Measurements from ENCODE around the gene TXNDC9.
"Not testable (repeated sequence)": the region's sequence is repeated elsewhere in the genome, so short reads cannot be mapped to it uniquely, and the experiment has no call there.

TXNDC9 gene

DNA sequence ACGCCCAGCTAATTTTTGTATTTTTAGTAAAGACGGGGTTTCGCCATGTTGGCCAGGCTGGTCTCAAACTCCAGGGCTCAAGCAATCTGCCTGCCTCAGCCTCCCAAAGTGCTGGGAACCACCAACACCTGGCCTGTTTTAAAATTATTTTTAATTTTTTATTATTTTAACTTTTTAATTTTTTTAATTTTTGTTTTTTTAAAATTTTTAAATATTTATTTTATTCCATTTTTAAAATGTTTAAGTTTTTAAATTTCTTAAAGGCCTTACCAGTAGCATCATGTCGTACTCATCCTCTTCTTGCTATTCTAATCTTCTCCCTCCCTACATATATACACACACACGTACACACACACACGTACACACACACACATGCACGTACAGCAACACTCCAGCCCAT is 36.6 kb downstream of the TXNDC9 start:
- TF ChIP-seq, protein P1, sequence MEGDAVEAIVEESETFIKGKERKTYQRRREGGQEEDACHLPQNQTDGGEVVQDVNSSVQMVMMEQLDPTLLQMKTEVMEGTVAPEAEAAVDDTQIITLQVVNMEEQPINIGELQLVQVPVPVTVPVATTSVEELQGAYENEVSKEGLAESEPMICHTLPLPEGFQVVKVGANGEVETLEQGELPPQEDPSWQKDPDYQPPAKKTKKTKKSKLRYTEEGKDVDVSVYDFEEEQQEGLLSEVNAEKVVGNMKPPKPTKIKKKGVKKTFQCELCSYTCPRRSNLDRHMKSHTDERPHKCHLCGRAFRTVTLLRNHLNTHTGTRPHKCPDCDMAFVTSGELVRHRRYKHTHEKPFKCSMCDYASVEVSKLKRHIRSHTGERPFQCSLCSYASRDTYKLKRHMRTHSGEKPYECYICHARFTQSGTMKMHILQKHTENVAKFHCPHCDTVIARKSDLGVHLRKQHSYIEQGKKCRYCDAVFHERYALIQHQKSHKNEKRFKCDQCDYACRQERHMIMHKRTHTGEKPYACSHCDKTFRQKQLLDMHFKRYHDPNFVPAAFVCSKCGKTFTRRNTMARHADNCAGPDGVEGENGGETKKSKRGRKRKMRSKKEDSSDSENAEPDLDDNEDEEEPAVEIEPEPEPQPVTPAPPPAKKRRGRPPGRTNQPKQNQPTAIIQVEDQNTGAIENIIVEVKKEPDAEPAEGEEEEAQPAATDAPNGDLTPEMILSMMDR (IDR thresholded peaks at IDR 0.05): no peak
- H3K27me3 Mint-ChIP-seq (ENCODE audit: low read depth, poor library complexity): peaks cover 7% of the 10 kb centered on the region
- H3K4me1 Mint-ChIP-seq: no peaks in the 10 kb centered on the region
- H3K9me3 Mint-ChIP-seq: no peaks in the 10 kb centered on the region
- DNase-seq: no peak
- H3K36me3 Mint-ChIP-seq (ENCODE audit: low read depth): peaks cover 53% of the 10 kb centered on the region
- H3K4me3 Mint-ChIP-seq: no peak overlapping the region
- H3K27ac Mint-ChIP-seq: no peak overlapping the region

DNA sequence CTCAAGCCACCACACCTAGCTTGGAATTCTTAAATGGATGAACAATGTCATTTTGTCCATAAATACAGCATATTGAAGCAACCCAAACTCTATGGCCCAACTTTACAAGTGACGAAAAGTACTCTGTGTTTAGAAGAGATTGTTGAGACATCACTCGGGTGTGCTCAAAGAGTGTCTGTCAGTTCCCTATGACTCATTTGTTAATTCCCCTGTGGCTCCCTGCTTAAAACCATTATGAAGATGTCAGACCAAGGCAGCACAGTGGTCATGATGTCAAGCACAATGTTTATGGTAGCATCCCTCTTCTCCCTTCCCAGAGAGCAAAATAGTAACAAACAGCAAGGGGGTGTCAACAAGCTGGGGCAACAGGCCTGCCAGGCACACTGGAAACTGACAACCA is 38.1 kb downstream of the TXNDC9 start:
- TF ChIP-seq, protein P1 (IDR thresholded peaks at IDR 0.05): no peak
- H3K9me3 Mint-ChIP-seq: no peaks in the 10 kb centered on the region
- H3K36me3 Mint-ChIP-seq (ENCODE audit: low read depth): peaks cover 39% of the 10 kb centered on the region
- H3K27ac Mint-ChIP-seq: no peak overlapping the region
- no peaks in the 10 kb centered on the region for H3K4me1 Mint-ChIP-seq
- peaks cover 7% of the 10 kb centered on the region for H3K27me3 Mint-ChIP-seq (ENCODE audit: low read depth, poor library complexity)
- no peak overlapping the region for H3K4me3 Mint-ChIP-seq
- DNase-seq: no peak

DNA sequence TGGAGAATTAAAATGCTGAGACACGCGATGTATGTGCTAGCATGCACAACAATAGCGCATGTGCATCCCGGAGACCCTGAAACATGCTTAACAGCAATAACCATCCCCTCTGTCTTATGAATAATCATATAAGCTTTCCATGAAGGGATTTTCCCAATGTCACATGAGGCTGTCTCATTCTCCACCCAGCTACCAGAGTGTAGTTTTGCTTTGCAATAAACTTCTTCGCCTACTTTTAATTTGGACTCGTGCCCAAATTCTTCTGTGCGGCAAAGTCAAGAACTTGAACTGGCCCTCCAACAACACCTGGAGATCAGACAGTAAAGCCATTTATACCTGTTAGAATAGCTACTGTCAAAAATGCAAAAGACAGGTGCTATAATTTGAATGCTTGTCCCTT is 50.6 kb downstream of the TXNDC9 start:
- Mint-ChIP-seq H3K4me1 (no peaks in the 10 kb centered on the region), H3K27me3 (ENCODE audit: low read depth, poor library complexity) (peaks cover 6% of the 10 kb centered on the region), H3K36me3 (ENCODE audit: low read depth) (peaks cover 38% of the 10 kb centered on the region), H3K27ac (no peak overlapping the region), H3K4me3 (no peak overlapping the region), H3K9me3 (peaks cover 9% of the 10 kb centered on the region)
- TF ChIP-seq, protein P1 (IDR thresholded peaks at IDR 0.05): no peak
- DNase-seq: no peak

DNA sequence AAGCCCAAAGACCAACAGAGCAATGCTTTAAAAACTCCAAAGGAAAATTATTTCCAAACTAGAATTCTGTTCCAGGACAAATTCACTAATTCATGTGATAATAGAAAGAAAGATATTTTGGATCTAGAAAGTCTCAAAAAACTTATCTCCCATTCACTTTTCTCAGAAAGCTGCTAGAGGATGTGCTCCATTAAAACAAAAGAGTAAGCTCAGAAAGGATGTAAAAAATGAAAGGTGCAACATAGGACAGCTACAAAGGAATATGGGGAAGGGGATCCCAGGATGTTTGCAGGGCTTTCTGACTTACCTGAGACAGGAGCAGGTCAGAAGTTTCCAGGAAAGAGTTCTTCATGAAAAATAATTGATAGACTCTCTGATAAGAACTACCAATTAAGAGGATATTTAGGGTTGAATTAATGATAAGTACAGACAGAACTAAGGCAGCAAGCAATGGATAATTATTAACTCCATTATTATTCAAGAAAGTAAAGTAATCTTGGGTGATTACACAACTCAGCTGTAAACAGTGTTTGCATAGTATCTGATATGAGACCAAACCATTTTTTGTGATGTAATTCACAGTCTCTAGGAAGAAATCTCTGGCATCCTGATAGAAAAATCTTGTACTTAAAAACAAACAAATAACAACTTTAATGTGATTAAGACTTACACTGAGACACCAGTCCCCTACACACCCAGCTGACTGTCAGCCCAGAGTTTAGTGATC is 56.0 kb downstream of the TXNDC9 start:
- no peaks in the 10 kb centered on the region for H3K4me1 Mint-ChIP-seq
- no peak overlapping the region for H3K27ac Mint-ChIP-seq
- peaks cover 31% of the 10 kb centered on the region for H3K9me3 Mint-ChIP-seq
- peaks cover 63% of the 10 kb centered on the region for H3K36me3 Mint-ChIP-seq (ENCODE audit: low read depth)
- peaks cover 11% of the 10 kb centered on the region for H3K27me3 Mint-ChIP-seq (ENCODE audit: low read depth, poor library complexity)
- no peak overlapping the region for H3K4me3 Mint-ChIP-seq
- TF ChIP-seq, protein P1 (IDR thresholded peaks at IDR 0.05): no peak
- DNase-seq: no peak

DNA sequence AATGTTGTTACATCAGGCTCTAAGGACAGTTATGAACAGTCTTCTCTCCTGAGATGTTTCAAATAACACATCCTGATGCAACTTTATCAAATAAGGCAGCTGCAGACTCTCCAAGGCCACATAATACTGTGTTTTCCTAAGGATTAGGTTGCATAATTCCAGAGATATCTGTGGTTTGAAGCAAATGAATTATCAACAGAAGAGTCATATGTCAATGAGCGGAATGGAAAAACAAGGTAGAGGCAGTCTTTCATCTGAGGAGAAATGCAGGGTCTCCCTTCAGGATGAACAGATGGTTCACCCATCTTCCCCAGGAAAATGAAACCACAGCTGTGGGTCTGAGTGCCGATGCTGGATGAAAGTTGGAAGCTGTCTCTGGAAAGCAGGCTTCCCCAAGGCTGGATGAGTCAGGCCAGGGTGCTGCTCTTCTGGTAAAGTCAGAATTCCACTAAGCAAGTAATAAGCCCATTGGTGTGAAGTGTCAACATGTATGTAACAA is 57.3 kb downstream of the TXNDC9 start:
- H3K4me1 Mint-ChIP-seq: no peaks in the 10 kb centered on the region
- no peak overlapping the region for H3K27ac Mint-ChIP-seq
- no peak for DNase-seq
- no peak overlapping the region for H3K4me3 Mint-ChIP-seq
- H3K27me3 Mint-ChIP-seq (ENCODE audit: low read depth, poor library complexity): peaks cover 12% of the 10 kb centered on the region
- TF ChIP-seq, protein P1 (IDR thresholded peaks at IDR 0.05): no peak
- H3K9me3 Mint-ChIP-seq: peaks cover 31% of the 10 kb centered on the region
- peaks cover 54% of the 10 kb centered on the region for H3K36me3 Mint-ChIP-seq (ENCODE audit: low read depth)

DNA sequence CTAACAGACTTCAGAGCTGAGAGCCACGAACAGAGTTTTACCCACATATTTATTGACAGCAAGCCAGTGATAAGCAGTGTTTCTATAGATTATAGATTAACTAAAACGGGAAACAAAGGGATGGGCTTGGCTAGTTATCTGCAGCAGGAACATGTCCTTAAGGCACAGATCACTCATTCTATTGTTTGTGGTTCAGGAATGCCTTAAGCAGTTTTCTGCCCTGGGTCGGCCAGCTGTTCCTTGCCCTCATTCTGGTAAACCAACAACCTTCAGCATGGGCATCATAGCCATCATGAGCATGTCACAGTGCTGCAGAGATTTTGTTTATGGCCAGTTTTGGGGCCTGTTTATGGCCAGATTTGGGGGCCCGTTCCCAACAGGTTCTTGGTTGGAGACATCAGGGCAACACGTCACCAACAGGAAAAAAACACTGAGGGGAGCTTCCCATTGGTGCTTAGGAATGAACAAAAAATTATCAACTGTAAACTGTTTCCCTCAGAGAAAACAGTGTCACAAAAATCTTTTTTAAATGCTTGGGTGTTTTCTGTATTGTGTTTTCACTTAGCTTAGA is 57.9 kb downstream of the TXNDC9 start:
- not testable (repeated sequence) for H3K4me3 Mint-ChIP-seq, H3K4me1 Mint-ChIP-seq, DNase-seq, H3K27ac Mint-ChIP-seq
- peaks cover 11% of the 10 kb centered on the region for H3K27me3 Mint-ChIP-seq (ENCODE audit: low read depth, poor library complexity)
- H3K9me3 Mint-ChIP-seq: peaks cover 31% of the 10 kb centered on the region
- peaks cover 49% of the 10 kb centered on the region for H3K36me3 Mint-ChIP-seq (ENCODE audit: low read depth)
